ENCODE measurements around the gene ARHGEF7.

Gene ARHGEF7

GRCh38 chr13:111227405-111227804 lies 112.3 kb downstream of the ARHGEF7 start:
- Histone ChIP-seq H2AFZ (ENCODE audit: low read depth, low read length, severe bottlenecking) (no peak overlapping the region), H4K20me1 (ENCODE audit: low read depth, low read length) (no peaks in the 10 kb centered on the region; the same call in 1 of the 2 replicates), H3K9ac (ENCODE audit: low read length) (no peak overlapping the region), H3K27me3 (ENCODE audit: low read length) (no peaks in the 10 kb centered on the region), H3K79me2 (ENCODE audit: insufficient read depth, low read length) (peaks cover 53% of the 10 kb centered on the region), H3K4me3 (ENCODE audit: insufficient read depth, low read length, poor library complexity, severe bottlenecking) (no peak overlapping the region), H3K27ac (ENCODE audit: low read depth, low read length) (no peak overlapping the region), H3K9me2 (replicated peaks; ENCODE audit: insufficient read depth, low read length) (no peaks in the 10 kb centered on the region), H3F3A (ENCODE audit: insufficient read depth) (peaks cover 3% of the 10 kb centered on the region; the same call in 1 of the 2 replicates), H3K9me3 (ENCODE audit: insufficient read depth, low read length) (no peaks in the 10 kb centered on the region), H3K36me3 (ENCODE audit: low read length) (no peaks in the 10 kb centered on the region), H3K4me2 (ENCODE audit: low read depth, low read length, poor library complexity, severe bottlenecking) (no peak overlapping the region)
- TF ChIP-seq EZH2phosphoT487 (conservative IDR thresholded peaks at IDR 0.05; ENCODE audit: low read length) (no peak), CTCF (IDR thresholded peaks at IDR 0.05; ENCODE audit: insufficient read depth, low read length, poor library complexity, severe bottlenecking) (no peak)

GRCh38 chr13:111228262-111229144 lies 113.4 kb downstream of the ARHGEF7 start:
- TF ChIP-seq EZH2phosphoT487 (conservative IDR thresholded peaks at IDR 0.05; ENCODE audit: low read length) (no peak), CTCF (IDR thresholded peaks at IDR 0.05; ENCODE audit: insufficient read depth, low read length, poor library complexity, severe bottlenecking) (no peak)
- no peak overlapping the region for H3K4me3 ChIP-seq (ENCODE audit: insufficient read depth, low read length, poor library complexity, severe bottlenecking)
- H3K9ac ChIP-seq (ENCODE audit: low read length) = no peak overlapping the region
- no peak overlapping the region for H3K27ac ChIP-seq (ENCODE audit: low read depth, low read length)
- no peaks in the 10 kb centered on the region for H3K27me3 ChIP-seq (ENCODE audit: low read length)
- no peaks in the 10 kb centered on the region for H3K9me3 ChIP-seq (ENCODE audit: insufficient read depth, low read length)
- no peak overlapping the region for H3K4me2 ChIP-seq (ENCODE audit: low read depth, low read length, poor library complexity, severe bottlenecking)
- no peaks in the 10 kb centered on the region for H3F3A ChIP-seq (ENCODE audit: insufficient read depth)
- peaks cover 2% of the 10 kb centered on the region; the same call in 1 of the 2 replicates for H3K36me3 ChIP-seq (ENCODE audit: low read length)
- H3K9me2 ChIP-seq (replicated peaks; ENCODE audit: insufficient read depth, low read length) = no peaks in the 10 kb centered on the region
- peaks cover 53% of the 10 kb centered on the region for H3K79me2 ChIP-seq (ENCODE audit: insufficient read depth, low read length)
- H2AFZ ChIP-seq (ENCODE audit: low read depth, low read length, severe bottlenecking) = no peak overlapping the region
- no peaks in the 10 kb centered on the region; the same call in 1 of the 2 replicates for H4K20me1 ChIP-seq (ENCODE audit: low read depth, low read length)

DNA sequence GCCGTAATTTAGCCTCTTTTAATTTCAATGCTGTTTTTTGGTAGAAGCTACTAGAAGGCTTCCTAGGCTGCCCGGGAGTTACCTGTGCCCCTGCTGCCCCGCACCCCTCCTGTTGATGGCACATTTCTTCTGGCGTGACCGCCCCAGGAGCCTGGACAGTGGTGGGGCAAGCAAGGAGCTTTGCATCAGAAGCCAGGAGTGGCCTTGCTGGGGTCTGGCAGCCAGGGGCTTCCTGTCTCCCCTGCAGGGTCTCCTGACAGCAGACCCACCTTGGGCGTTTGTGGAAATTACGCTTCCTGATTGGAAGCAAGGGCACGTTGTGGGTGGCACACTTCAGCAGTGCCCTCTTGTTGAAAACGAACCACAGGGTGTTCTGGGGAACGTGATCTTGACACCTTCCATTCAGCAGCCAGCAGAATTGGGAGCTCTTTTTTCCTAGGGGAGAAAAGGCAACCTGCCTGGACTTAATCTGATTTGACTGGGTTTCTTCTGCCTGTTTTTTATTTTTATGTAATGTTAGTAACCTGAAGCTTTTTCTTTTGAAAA lies 115.3 kb downstream of the ARHGEF7 start:
- peaks cover 8% of the 10 kb centered on the region for H3K36me3 ChIP-seq (ENCODE audit: low read length)
- H2AFZ ChIP-seq (ENCODE audit: low read depth, low read length, severe bottlenecking) = no peak overlapping the region
- H3K9ac ChIP-seq (ENCODE audit: low read length) = no peak overlapping the region
- no peak for TF ChIP-seq CTCF (IDR thresholded peaks at IDR 0.05; ENCODE audit: insufficient read depth, low read length, poor library complexity, severe bottlenecking)
- TF ChIP-seq EZH2phosphoT487 (conservative IDR thresholded peaks at IDR 0.05; ENCODE audit: low read length) = no peak
- H4K20me1 ChIP-seq (ENCODE audit: low read depth, low read length) = no peaks in the 10 kb centered on the region; the same call in 1 of the 2 replicates
- H3K4me3 ChIP-seq (ENCODE audit: insufficient read depth, low read length, poor library complexity, severe bottlenecking) = no peak overlapping the region
- no peaks in the 10 kb centered on the region for H3K27me3 ChIP-seq (ENCODE audit: low read length)
- H3K79me2 ChIP-seq (ENCODE audit: insufficient read depth, low read length) = peaks cover 40% of the 10 kb centered on the region
- H3K9me2 ChIP-seq (replicated peaks; ENCODE audit: insufficient read depth, low read length) = no peaks in the 10 kb centered on the region
- H3F3A ChIP-seq (ENCODE audit: insufficient read depth) = no peaks in the 10 kb centered on the region
- no peaks in the 10 kb centered on the region for H3K9me3 ChIP-seq (ENCODE audit: insufficient read depth, low read length)
- no peak overlapping the region for H3K27ac ChIP-seq (ENCODE audit: low read depth, low read length)
- no peak overlapping the region for H3K4me2 ChIP-seq (ENCODE audit: low read depth, low read length, poor library complexity, severe bottlenecking)

Measured in SU-DHL-6 (cell line).